Measurements from ENCODE around the gene DOK6.
A peak's percentile ranks its signal among the peaks of the same experiment; 100 is the strongest.

Gene DOK6

DNA sequence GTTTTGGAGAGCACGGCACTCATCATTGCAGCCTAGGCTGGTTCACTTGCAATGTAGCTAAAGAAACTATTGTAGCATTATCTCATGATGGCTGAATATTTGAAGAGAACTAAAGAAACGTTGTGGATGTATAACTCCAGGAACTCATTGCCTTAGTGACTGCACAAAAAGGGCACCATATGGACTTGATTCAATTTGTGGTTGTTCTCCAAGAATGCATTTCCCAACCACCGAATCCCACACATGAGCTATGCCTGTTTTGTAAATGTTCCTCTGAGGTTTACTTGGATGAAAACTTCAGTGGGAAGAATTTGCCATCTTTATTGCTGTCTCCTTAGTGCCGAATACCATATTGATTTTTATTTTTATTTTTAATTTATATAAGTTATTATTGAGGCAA is 43.5 kb downstream of the DOK6 start:
- DNase-seq, result no peak

DNA sequence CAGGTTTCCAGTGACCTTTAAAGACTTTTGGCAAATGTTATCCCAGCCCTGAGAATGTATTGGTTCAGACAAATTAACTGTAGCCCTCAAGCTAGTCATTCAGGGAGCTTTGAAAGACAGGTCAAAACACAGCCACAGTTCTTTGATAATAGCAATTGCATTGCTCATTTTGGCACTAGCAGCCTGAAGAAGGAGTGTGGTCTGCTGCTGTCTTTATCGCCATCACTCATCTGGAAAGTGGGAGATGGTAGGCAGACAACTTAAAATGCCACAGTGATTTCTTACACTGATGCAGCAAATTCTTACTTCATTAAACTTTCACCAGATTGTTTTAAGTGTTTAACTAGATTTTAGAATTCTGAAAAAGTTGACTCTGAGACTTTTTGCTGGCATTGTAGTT is 47.2 kb downstream of the DOK6 start:
- no peak for DNase-seq

DNA sequence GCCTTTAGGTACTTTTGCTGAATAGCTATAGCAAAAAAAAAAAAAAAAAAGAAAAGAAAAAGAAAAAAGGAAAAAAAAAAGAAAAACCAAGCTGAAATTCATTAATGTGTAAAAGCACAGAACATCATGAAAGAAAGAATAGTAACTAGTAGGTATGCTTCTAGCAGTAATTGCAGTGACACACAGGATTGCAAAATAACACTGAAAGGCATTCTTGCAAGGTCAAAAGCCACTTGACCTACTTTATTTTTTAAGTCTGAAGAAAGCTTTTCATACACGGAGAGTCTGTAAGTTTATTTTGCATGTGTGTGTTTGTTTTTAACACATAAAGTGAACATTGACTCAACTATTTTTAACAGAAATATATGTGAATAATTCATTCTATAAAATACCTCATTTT is 54.4 kb downstream of the DOK6 start:
- DNase-seq, result no peak

DNA sequence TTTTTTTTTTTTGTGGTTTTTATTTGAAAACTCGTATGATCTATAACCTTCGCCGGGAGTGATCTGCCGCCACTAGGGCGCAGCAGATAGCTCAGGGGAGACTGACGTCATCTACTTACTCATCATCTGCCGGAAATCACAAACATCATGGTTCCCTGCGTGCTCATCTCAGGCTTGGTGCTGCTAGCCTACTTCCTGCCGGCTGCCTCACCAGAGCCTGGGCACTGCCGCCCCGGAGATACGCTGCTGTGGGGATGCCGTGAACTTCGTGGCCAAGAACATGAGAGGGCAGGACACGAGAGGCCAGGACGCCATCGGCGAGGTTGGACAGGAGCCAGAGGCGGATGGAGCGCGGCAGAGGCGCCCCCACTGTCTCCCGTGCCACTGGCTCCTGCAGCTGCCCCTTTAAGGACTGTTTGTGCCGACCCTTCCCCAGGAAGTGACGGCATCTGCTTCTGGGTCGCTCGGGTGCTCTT is 68.8 kb downstream of the DOK6 start:
- peak; percentile 57 for DNase-seq

DNA sequence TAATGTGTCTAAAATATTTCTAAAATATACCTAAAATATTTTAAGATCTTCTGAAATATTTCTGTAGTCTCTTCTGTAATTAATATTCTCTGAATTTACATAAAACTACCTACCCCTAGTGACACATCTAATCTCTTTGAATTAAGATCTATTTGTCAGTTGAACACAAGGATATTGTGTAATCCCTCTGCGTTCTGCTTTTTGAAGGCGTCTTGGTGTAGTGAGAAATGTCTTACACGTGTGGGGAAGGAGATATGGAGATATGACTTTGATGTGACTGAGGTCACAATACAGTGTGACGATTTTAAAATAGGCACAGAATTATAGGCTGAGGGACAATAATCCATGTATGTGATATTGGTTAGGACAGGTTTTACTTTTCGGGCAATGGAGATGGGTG is 79.8 kb downstream of the DOK6 start:
- DNase-seq, result no peak

DNA sequence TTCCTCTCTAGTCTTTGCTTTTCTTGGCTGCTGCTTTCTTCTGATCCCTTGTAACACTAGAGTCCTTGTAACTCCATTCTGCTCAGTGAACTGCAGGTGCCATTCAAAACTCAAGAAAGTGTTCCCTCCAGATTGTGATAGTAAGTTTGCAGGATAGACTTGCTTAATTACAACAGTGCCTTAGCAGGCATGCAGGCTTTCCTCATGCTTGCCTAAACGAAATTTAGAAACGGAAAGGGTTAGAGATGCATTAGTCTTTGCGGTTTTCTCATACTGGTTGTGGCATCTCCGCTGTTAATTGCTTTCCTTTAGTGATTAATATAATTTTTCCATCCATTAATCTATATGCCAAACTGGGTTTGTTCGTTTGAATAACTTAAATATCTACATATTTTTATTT is 82.9 kb downstream of the DOK6 start:
- DNase-seq, result no peak

DNA sequence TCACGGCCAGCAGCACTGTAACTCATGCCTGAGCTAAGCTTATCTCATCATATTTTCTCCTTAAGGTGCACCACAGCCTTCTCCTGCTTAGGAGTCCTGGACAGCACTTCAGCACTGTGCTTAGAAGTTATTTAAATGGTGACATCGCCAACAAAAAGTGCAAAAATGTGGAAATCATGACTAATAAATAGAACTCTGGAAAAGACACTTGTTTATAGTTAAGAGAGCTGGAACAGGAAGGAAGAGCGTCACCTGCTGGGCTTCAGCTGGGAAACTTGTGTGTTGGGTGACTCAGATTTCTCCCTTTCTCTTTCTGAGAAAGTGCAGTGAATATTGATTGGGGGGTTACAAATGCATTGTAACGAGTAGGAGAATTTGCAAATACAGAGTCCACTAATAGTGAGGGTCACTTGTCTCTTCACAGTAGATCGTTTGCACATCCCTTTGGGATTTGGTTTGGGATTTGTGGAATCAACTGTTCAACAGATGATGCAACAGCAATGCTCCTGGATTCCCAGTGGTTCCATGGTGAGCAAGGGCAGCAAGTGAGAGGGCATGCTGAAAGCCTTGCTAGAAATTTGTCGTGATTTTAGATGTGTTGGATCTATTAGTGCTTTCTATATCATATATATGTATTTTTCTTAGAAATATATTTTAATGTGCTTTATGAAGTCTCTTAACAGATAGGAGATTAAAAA is 84.2 kb downstream of the DOK6 start:
- DNase-seq, result no peak

DNA sequence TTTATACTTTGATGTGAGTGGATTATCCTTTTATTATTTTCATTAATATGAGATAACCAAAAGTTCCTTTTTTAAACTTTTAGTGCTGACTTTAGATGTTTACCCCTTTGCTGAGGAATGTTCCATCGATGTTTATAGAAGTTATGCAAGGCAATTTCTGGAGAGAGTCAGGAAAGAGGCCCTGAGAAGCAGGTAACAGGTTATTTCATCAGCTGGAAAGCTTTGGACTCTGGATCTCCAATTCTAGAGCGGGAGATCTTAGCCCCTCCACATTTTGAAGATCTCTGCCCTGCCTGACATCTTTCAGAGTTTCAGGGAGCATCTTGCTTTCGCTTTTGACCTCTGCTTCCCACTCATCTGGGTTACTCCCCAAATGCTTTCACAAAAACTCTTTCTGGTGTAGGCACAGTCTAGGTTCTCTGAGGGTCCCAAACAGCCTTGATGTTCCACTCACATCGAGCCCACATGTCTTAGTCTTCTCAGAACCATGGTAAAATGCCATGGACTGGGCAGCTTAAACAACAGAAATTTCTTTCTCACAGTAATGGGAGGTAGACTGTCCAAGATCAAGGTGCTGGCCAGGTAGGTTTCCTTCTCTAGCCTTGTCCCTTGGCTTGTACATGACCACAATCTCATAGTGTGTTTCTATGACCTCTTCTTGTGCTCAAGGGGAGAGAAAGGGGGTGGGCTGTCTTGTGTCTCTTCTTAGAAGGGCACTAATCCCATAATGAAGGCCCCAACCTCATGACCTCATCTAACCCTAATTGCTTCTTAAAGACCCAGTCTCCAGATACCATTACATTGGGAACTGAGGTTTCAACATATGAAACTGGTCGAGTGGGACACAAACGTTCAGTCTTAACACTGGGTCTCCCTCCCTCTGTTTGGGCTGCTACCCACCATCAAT is 87.1 kb downstream of the DOK6 start:
- no peak for DNase-seq

DNA sequence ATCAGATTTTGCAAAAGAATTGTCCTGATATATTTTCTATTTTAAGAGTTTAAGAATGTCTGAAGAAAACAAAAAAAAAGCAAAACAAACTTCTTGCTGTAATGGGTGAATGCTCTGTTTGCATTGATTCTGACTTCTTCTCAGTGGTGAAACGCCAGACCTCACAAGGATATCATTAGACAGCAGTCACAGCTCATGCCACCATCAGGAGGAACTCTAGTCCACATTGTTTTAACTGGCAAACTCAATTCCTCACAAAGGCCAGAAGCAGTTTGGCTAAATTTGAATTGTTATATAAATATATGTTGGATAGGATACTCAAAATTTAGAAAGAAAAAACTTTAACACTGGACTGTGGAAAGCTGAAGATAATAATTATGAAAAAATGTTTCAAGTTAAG is 89.4 kb downstream of the DOK6 start:
- no peak for DNase-seq

DNA sequence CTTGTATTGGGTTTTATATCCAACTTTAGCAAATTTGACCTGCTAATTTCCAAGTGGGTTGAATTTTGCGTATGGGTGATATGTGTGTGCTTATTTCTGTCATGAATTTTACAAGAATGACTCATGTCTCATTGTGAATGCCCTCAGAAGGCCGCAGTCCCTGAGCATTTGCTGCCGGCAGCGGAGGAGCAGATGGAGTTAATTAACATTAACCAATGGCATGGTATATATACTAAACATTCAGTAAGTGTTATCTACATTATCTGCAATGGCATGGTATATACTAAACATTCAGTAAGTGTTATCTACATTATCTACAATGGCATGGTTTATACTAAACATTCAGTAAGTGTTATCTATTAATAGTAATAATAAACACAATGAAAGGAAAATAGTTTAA is 90.1 kb downstream of the DOK6 start:
- no peak for DNase-seq

DNA sequence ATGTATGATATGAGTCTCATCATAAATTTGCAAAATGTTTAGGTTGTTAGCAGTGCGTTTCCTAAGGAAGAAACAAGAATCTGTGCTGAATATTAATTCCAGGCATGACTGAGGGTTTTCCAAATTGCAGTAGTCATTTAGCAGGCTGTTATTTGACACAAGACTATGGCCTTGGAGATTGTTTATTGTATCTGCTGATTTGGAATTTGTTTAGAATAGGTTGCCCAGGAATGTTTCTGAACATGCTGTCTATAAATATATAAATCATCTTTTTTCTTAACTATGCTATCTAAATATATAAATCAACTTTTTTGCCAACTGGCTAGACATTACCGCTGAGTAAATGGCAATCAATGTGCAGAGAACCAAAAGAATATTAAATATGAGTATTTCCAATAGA is 90.9 kb downstream of the DOK6 start:
- DNase-seq, result no peak

DNA sequence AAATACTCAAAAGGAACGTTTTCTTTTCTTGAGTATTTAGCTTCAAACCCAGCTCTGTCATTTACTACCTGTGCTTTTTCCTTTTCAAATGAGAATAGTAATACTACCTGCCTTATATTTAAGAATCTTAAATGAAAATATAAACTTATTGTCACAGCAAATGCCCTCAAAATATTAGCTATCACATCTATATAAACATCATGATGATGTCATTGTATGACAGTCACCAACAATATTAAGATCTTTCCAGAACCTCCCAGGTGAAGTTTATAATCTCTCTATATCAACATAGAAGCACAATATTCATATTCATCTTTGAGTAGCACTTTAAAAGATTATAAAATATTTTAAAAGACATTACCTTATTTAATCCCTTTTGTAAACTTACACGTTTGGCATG is 92.2 kb downstream of the DOK6 start:
- DNase-seq, result no peak

DNA sequence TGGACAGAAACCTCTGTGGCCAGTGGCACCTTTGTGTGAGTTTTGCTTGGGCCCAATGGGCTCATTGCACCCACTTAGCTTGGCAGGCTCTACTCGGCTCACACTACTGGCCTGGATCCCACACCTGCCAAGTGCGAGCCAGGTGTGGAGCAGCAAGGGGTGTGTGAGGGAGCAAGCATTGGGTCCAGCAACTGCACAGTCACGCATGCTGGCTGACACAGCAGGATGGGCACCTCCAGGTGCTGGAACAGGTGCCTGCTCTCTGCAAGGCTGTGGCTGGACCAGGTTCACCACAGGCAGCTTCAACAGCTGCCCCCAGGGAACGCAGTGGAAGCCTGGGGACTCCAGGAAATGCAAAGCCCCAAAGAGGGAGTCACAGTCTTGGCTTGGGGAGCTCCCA is 94.2 kb downstream of the DOK6 start:
- no peak for DNase-seq

DNA sequence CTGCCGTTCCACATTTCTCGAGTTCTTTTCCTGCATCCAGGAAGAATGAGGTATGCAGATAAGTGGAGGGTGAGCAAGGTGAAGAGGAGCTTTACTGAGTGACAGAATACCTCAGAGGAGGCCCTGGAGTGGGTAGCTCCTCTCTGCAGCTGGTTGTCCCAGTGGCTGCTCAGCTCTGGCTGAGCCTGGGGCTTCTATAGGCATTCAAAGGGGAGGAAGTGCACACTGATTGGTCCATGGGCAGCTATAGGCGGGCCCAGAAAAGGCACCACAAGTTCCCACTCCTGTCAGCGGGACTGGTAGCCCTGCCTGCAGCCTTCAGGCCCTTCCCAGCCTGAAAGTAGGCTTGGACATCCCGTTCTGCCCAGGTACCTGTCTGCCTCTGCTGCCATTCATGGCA is 94.7 kb downstream of the DOK6 start:
- DNase-seq, result no peak

DNA sequence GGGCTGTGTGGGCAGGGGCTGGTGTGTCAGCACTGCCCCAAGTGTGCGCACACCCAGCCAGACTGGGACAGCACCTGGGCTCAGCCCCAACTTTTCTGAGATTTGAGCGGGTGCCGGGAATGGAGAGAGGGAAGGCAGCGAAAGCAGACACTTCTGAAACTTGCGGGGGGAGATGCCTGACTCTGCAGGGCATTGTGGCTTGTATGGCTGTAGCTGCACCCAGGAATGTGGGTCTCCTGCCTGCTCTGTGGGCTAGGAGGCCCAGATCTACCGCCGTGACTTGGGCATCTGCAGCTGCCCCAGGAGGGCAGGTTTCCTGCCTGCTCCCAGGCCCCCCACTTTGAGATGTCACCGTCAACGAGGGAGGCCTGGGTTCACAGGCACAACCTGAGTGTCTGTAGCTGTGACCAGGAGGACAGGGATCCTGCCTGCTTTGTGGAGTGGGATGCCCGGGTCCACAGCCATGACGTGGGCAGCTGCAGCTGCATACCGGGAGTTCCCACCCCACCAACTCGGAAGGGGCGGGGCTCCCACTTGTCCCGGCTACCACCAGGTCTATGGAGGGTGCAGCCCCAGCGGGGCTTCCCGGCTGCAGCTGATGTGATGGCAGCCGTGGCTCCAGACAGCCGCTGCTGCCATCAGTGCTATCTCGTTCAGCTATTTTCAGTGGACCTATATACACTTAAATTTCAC is 95.3 kb downstream of the DOK6 start:
- no peak for DNase-seq

DNA sequence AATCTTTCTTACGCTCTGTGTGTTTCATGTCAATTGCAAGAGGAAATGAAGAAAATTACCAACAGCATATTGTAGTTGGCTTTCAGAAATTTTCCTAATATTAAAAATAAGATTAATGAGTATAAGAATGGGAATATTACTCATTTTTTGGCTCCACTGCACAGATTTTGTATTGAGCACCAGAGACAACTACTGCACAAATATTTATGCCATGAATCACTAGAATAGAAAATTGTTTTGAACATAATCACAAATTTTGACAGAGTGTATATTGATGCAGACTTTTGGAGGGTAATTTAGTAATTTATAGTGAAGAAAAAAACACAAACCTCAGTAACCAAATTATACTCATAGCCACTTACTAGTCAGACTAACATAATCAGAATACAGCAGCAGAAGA is 118.3 kb downstream of the DOK6 start:
- DNase-seq, result no peak

DNA sequence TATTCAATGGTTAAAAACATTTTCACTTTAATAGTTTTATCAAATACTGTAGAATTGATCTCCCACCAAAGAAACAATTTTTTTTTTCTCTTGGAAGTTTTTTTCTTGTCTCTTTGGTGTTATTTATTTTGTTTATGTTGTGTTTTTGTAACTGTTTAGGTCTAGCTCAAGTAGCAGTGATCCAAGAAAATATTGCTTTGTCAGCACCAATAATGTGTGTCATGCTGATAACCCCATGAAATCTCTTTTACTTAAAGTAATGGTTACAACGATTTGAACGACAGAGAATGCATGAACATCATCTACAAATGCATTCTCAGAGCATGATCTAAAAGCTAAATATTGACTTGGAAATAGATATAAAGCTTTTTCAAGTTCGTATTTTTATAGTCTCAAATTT is 122.9 kb downstream of the DOK6 start:
- no peak for DNase-seq

DNA sequence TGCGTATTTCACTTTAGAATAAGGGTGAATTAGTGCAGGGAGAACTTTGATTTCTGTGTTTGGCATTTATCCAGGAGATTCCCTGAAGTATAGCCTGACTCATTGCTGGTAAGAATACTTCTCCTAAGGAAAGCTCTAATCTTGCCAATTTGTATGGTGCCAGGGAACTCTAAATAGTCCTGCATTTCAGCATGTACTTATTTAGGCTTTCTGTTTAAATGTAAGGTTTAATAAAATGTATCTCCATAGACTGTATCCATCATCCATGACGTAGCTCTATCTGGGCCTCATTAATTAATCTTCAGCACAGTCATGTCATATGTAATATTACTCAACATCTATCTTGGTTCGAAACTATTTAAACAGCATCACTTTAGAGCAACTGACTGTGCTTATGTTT is 127.7 kb downstream of the DOK6 start:
- DNase-seq, result no peak

DNA sequence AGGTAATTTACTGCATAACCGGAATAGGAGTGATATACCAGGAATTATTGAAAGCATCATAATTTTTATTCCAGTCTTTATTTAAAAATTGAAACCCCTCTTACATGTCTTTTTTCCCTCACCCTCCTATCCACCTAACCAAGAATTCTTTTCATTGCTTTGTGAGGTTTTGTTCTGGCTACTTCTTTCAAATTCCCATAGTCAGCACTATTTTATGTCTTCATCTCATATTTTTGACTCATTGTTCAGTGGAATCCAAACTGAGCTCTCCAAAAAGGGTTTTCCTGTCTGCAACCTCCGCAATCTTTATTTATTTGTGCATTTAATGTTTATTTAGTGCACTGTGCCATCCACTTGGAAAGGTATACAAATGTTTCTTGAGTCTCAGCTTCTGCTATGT is 128.5 kb downstream of the DOK6 start:
- DNase-seq, result no peak

DNA sequence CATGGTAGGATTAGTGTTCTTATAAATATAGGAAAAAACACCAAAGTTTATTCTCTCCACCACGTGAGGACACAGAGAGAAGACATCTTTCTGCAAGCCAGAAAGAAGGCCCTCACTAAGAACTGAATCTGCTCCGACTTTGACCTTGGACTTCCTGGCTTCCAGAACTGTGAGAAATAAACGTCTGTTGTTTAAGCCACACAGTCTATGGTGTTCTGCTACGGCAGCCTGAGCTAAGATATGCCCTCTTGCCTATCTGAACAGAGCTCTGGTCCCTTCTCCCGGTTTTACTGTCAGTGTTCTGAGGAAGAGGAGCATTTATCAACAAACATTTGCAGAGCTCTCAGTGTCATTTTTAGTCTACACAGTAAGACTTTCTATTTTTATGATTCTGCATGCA is 131.3 kb downstream of the DOK6 start:
- DNase-seq, result no peak

DNA sequence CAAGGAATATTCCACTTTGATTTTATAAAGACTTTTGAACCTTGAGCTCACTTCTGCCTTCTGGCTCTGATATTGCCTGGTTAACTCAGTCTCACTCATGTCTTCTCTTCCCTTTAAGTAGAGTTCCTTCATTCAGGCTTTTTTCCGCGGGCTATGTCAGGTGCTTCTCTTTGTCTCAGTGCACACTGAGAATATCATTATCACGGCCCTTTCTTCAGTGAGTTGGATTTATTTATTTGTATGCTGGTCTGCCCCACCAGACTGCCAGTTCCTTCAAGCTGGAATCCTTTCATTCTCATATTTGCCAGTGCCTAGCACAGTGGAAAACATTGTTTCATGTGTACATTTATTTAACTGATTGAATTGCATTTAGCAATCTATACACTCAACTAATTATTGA is 136.5 kb downstream of the DOK6 start:
- no peak for DNase-seq

DNA sequence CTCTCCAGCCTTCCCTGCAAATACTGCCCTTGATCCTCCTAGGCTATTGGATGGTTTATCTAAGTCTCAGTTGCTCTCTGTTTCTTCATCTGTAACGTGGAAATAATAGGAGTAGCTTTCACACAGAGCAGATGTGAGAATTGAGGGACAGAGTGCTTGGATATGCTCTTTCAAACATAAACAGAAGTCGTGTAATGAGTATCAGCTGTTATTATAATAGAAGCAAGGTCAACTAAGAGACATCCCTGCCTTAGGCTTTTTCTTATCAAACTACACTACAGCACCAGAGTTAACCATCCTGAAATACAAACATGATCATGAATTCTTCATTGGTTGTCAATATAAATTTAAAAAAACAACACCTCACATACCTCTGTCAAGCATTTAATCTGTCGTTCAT is 138.2 kb downstream of the DOK6 start:
- DNase-seq, result no peak

DNA sequence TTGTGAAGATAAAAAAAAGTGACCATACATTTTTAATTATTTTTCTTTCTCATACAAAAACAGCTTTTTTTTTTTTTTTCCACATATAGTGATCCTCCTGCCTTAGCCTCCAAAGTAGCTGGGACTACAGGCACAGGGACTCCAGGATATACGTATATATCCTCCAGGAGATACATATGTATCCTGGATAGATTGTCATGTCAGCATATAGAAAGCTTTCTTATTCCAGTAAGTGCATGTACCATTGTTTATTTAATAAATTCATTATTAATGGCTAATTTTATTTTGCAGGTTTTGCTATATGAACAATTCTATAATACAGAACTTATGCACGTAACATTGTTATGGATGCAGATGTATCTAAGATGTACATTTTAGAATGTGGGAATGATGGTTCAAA is 138.7 kb downstream of the DOK6 start:
- DNase-seq, result no peak

DNA sequence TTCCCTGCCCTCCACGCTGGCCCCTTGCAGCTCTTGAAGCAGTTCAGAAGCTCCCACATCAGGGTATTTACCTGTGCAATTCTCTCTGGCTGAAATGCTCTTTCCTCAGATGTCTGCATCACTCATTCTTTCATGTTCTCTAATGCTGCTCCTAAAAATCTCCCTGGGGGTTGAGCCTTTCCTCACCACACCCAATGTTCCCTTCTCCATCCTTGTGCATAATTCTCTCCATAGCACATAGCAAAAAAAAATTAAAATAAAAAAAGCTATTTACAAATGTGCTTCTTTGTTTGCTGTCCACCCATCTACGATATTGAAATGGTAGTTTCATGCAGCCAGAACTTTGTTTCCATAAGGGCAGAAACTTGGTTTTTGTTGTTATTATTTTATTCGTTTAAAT is 155.5 kb downstream of the DOK6 start:
- no peak for DNase-seq
